ENCODE results near the gene ARPC5.
A peak's percentile ranks its signal among the peaks of the same experiment; 100 is the strongest.
"Not testable (repeated sequence)": the region's sequence is repeated elsewhere in the genome, so short reads cannot be mapped to it uniquely, and the experiment has no call there.

The ARPC5 gene

DNA sequence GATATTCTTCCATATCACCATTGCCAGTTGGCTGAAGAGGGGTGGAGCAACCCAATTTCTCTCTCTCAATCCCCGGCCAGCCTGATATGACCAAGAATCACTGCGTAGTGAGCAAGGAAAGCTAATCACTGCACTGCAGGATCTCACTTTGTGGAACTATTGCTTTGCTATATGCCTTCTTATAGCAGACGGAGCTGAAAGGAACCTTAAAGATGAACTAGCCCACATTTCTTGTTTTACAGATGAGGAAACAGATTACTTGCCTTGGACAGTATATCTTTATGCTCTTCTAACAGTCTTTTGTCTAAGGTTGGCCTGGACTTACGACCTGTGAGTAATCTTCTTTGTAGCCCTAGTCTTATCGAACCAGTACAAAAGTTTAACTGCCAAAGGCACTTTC, 9.9 kb upstream of the ARPC5 start:
- no peak for DNase-seq (ENCODE audit: low read depth)

DNA sequence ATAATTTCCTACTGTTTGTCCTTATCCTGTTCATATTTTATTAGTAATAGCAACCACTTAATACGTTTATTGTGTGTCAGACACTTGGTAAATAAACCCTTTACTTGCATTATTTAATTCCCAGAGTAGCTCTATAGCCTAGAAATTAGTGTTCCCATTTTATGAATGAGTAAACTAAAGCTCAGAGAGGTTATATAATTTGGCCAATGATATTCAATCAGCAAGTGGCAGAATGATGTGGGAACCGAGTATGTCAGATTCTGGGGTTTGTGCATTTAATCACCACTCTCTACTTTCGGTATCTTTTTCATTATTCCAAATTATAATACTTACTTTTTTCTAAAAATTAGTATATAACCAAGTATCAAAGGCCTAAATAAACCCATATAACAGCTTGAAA, 6.6 kb upstream of the ARPC5 start:
- DNase-seq (ENCODE audit: low read depth), result no peak

DNA sequence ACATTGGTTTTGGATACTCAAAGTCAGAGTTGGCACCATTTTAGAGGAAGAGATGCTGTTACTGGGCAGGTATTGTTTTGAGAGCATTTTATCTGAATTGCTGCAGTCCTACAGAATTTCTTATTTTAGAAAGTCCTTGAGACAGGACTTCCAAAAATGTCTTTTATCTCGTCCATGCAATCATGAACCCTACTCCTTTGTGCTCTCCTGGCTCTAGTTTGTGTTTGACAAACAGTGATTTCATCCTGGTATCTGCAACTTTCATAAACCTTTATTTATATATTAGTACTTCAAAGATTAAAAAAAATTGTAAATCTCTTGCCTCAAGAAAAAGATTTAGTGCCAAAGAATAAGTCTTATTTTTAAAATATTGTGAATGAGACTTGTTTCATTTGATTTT, 4.6 kb upstream of the ARPC5 start:
- DNase-seq (ENCODE audit: low read depth), result no peak

DNA sequence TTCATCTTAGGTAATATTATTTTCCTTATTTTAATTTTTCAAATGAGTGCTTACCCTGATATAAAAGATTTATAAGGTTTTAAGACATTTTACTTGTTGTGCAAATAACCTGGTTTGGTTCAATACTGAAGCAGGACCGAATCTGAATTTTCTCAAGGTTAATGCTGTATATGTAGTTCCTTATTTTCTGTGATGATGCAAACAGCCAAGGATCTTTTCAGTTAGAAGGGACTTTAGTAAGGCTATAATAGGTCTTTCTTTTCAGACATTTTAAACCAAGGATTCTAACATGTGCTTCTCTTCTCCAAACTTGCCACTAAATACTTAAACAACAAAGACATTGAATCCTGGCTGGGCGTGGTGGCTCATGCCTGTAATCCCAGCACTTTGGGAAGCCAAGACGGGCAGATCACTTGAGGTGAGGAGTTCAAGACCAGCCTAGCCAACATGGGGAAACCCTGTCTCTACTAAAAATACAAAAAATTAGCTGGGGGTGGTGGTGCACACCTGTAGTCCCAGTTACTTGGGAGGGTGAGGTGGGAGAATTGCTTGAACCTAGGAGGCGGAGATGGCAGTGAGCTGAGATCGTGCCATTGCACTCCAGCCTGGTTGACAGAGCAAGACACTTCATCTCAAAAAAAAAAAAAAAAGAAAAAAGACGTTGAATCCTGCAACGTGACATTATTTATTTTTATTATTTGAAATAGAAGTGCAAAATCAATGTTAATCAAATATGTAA, 3.2 kb upstream of the ARPC5 start:
- DNase-seq (ENCODE audit: low read depth), result no peak

DNA sequence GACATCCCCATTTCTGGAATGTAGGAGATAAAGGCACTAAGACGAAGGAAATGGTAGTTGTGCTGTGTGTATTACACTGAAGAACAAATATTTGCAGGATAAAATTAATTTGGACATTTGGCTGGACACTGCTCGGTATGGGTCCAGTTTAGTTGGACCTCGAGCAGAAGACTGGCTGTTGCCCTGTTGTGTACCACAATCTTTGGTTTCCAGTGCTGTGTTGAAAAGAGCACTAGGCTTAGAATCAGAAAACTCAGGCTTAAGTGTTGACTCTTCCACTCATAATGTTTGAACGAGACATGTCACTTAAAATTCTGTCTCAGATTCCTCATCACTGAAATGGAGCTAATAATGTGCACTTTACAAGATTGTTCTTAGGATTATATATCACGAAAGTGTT, 1.2 kb upstream of the ARPC5 start:
- DNase-seq (ENCODE audit: low read depth), result no peak

DNA sequence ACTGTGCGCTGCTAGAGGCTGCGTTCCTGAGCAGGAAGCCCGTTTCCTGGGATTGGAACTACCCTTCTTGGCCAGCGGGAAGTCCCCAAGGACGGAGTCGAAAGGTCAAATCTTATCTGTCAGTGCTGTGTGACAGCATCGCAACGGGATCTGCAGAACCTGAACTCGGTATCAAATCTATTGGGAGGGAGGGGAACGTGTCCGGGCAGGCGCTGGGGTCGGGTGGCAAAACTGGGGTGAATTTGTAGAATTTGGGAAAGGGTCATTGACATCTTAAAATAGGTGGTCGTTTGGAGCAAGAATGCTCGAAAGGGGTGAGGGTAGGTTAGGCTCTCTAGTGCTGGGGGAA, 725 bp upstream of the ARPC5 start:
- DNase-seq (ENCODE audit: low read depth), result no peak

DNA sequence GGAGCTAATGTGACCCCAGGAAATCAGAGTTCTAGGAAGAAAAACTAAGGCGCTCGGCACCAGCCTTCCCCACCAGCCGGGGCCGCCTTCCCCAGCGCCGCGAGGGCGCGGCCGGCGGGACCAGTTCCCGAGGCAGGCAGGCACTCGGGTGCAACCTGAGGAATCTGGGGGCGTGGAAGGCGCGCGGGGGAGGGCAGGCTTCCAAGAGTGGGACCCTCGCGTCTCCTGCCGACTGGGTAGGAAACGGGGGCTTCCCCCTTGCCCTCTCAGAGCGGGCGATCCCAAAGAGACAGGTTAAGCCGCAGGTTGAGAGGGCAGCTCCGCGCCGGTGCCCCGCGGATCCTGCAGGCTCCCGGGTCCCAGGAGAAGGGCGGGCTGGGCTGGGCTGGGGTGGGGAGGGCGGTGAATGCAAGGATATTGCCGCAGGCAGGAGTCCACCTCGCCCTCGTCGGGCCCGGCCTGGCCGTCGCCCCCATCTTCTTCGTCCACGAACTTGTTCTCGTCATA, 431 bp downstream of the ARPC5 start:
- peak; percentile 7 for DNase-seq (ENCODE audit: low read depth)

DNA sequence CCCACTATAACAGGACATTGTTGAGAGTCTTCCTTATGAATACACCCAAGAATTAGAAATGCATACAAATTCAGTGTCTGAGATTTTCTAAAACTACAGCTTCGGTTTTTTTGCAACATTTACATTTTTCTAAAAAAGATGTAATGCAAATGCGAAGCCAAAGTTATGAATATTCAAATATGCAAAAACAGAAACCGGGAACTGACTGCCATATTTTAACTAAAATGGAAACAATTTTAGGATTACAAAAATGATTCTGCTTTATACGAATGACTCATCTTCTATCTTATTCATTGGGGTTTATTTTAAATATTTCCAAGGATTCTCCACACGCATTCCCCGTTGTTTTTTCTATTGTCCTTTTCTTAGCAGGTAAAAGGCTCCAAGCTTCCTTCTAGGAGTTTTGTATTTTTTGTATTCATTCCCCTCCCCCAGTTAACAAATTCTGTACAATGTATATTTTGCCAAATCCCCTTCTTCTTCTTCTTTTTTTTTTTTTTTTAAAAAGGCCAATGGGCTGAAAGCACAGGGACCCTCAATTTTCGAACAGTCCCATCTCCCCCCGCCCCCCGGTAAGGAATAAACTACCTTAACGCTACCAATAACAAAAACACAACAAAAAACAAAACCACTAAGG, 1.0 kb downstream of the ARPC5 start:
- DNase-seq (ENCODE audit: low read depth), result no peak

DNA sequence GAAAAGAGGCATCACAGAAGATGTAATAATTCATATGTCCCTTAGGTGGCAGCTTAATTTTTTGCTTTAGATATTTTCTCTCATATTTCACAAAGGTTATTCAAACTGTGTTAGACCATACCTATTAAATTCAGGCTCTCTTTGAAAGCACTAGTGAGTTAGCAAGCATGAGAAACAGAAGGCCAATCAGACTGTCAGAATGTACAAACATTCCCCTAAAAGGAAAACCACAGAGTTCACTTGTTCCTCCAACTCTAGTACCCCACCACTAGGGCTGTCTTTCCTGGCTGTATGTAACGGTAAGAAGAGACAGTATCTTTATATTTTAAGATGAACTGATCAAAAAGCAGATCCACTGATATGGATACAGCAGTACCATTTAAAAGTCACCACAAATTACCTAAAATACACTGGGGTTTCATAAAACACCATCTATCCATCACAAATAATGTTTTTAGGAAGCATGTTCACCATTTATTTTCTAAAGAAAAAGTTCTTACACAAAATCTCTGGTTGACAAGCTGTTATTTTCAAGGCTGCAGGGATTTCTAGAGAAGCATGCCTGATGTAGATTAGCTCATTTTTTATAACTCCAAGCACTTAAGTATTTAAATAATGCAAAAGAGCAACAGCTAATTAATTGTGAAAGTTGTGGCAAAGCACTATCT, 1.8 kb downstream of the ARPC5 start:
- no peak for DNase-seq (ENCODE audit: low read depth)

DNA sequence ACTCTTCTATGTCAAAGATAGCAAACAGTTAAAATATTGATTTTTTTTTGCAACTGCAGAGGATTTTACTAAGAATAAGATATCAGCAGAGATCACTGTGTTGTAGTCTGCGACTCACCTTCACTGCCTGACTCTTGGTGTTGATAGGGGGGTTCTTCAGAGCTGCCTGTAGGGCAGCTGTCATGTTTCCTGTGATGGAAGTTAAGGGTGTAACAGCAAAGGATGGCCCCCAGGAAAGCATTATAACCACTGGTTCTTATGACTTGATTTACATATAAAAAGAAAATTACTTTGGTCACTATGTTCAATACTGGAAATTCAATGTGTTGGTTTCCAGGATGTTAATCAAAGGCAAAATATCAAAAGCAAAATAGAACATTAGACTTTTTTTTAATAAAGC, 2.6 kb downstream of the ARPC5 start:
- no peak for DNase-seq (ENCODE audit: low read depth)

DNA sequence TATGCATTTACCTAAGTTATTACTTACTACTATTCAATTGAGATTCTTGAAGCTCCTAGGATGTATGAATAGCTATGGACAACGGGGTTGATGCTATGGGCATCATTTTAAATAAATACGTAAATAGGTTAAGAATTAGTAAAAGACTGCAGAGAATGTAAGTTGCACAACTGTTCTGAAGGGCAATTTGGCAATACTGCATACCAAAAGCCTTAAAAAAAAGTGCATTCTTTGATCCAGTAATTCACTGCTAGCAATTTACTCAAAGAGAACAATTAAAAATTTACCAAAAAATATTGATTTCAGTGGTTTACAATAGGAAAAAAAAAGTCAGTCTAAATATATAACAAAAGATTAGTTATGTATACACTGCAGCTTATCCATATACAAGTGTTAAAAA, 3.5 kb downstream of the ARPC5 start:
- no peak for DNase-seq (ENCODE audit: low read depth)

DNA sequence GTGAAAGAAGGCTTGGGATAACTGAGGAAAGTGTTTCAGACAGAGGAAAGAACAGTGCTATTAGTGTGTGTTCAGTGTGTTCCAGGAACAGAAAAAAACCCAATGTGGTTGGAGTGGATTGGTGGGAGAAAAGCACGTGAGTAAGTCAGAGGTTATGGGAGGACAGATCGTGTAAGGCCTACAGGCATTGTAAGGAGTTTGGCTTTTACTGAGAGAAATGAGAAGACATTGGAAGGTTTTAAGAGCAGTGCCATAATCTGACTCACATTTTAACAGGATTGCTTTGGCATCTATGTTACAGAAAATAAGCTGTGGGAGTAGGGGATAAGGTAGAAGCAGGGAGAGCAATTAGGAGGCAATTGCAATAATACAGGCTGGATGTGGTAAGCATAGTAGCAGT, 4.8 kb downstream of the ARPC5 start:
- no peak for DNase-seq (ENCODE audit: low read depth)

DNA sequence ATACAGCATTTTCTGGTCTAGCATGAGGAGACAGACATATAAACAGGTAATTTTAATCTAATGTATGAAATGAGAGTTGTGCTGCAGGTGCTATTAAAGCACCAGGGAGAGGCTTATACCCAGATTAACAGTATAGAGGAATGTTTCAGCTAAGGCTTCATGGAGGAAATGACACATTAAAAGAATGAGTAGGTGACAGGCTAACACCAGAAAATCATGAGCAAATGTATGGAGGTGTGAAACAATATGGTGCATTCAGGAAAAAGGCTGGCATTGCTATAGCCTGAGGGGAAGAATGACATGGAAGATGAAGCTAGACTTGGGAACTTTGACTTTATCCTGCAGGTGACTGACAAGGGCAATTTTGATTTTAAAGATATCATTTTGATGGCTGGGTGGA, 7.0 kb downstream of the ARPC5 start:
- no peak for DNase-seq (ENCODE audit: low read depth)

DNA sequence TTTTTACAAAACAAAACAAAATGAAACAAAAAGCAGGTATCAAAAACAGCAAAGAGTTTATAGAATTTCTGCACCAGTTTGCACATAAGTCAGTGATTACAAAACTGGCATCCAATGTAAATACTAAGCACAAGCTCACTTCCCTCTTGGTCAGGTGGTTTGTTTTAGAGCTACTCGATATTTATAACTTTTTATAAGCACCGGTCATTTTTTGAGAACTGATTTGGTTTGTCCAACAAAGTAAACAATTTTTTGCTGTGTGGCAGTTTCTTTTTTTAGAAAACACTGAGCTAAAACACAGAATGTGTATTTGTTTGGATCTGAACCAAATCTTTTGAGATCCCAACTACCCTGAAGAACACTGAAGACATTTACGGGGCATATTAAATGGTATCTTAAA, 9.3 kb downstream of the ARPC5 start:
- DNase-seq (ENCODE audit: low read depth), result not testable (repeated sequence)

DNA sequence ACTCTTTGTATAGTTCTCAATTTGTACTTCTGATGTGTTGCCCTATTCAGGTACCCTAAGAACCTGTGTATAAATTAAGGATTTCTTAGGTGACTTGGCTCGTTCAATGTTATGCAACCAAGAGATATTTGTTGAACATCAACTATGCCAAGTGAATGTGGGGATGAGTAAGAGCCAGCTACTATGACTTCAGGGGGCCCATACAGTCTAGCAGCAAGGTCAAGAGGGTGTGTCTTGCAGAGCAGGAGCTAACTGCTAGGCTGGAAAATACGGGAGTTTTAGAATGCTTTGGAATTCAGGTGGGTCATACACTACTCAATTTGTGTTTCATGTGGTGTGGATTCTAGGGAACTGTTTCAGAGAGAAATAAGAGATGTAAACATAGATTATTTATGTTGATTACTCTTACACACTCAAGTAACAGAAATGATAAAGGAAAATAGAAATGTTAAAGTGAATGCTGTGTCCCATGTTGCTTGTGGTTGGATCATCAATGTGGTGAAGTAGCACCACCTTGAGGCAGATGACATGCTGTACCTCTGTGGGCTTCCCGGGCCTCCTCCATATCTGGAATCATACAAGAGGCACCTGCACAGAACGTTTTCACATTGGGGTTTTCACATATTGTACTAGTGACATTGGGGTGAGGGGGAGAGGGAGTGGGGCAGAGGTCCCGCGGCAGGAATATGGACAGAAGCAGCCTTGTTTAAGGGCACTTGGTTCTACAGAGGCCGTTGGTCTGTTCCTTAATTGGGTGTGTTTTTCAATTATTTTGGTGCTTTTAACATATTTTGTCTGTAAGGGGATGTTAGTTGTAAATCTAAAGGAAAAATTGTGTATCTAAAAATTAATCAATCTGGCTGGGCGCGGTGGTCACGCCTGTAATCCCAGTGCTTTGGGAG, 12.4 kb downstream of the ARPC5 start:
- DNase-seq (ENCODE audit: low read depth), result no peak

DNA sequence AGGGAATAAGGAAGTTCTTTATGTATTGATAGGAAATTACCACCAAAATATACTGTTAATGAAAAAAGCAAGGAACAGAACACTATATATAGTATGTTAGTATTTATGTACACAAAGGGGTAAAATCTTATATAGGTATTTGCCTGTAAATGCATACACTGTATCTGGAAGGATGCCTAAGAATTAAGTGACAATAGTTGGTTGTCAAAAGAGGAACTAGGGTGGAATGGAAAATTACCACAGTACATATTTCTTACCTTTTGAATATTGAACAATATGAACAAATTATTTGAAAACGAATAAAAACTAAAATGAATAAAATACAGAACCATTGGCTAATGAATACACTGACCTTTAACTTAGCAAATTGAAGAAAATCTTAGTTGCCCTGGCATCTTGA, 13.6 kb downstream of the ARPC5 start:
- no peak for DNase-seq (ENCODE audit: low read depth)

DNA sequence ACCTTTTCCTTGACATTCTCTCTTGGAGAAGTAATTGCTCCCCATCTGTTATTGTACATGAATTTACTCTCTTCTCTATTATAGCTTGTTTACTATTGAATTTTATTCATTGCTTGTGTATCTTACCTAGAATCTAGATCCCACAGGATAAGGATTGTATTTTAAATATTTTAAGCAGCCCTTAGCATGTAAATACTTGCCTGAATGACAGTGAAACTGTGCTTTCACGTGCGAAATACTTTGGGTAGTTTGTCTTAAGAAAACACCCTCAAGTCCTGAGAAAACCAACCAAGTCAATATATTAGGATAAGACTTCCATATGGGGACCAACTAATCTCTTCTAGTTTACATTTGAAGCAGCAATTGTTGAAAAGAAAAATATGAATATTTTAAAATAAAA, 15.3 kb downstream of the ARPC5 start:
- DNase-seq (ENCODE audit: low read depth), result no peak

DNA sequence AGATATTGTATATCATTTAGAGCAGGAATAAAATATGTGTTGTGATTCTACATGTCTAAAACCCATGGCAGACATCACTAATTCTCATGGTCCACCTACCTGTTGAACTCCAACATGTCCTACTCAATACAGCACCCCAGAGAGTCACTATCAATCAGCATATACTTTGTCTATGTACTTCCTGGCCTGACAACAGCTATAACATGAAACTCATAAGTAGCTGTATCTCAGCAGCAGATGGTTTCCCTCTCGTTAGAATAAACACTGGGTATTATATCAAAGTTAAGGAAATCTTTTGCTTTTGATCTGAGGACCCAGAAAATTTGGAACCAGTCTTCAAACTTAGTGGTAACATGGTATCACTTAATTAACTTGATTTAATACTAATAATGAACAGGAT, 15.8 kb downstream of the ARPC5 start:
- no peak for DNase-seq (ENCODE audit: low read depth)

DNA sequence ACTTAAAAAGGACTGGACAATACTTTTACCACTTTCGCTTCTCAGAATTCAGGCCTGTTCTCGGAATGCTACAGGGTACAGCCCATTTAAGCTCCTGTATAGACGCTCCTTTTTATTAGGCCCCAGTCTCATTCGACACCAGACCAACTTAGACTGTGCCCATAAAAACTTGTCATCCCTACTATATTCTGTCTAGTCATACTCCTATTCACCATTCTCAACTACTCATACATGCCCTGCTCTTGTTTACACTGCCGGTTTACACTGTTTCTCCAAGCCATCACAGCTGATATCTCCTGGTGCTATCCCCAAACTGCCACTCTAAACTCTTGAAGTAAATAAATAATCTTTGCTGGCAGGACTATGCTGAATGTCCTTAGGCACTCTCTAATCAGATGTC, 17.4 kb downstream of the ARPC5 start:
- DNase-seq (ENCODE audit: low read depth), result not testable (repeated sequence)

DNA sequence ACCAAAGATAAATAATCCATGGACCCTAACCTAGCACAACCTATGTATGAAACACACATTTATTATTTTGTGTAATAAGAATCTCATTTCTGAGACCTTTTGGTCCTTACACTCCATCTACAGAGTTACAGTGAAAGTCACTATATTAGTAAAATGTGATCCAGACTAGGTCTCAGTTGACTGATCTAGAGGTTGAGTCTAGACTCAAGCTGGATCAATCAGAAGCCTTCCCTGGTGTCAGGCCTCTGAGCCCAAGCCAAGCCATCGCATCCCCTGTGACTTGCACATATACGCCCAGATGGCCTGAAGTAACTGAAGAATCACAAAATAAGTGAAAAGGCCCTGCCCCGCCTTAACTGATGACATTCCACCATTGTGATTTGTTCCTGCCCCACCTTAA, 22.6 kb downstream of the ARPC5 start:
- DNase-seq (ENCODE audit: low read depth), result not testable (repeated sequence)

DNA sequence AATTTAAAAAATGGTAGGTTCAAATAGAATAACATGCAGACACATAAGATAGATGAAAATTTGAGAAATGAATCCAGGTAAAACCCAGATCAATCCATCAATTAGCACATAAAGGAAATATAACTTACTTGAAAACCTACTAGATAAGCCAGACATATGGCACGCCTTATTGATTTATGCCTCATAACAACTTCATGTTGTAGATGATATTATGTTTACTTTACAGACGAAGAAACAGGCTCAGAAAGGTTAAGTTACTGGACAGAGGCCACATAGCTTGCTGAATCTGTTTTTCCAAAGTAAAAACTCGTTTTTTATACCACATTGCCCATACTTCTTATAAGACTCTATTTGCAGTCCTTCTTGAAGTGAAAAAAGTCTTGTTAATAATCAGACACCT, 23.2 kb downstream of the ARPC5 start:
- DNase-seq (ENCODE audit: low read depth), result no peak

DNA sequence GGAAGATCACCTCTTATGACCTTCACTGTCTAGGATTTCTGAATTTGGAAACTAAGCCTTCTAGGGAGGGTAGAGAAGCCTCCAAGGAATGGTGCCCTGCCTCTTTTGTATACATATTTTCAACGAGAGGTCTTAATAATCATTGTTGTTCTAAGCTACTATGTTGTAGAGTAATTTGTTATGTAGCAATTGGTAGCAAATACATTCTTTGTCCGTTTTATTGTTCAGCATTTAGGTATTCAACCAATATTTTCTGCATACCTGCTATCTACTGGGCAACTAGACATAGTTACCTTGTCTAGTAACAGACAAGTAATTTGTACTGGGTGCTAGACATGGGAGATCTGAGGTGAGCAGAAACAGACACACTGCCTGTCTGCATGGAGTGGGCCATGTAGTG, 24.6 kb downstream of the ARPC5 start:
- DNase-seq (ENCODE audit: low read depth), result no peak

All from activated T-helper 1 cell treated with Interleukin-2 at 50 U/mL for 16 hours (primary cell).